ENCODE data around the gene HSD17B2.

HSD17B2 gene

GRCh38 chr16:82074019-82074558 is 39.0 kb downstream of the HSD17B2 start:
- TF ChIP-seq CTCF (IDR thresholded peaks at IDR 0.05; ENCODE audit: low read depth, low read length, poor library complexity, severe bottlenecking) (no peak), EZH2phosphoT487 (IDR thresholded peaks at IDR 0.05; ENCODE audit: borderline replicate concordance, low read length) (no peak)
- Histone ChIP-seq H3K4me3 (ENCODE audit: low read length) (no peak overlapping the region), H3K9me2 (replicated peaks; ENCODE audit: control insufficient read depth, low read length) (no peaks in the 10 kb centered on the region), H4K20me1 (ENCODE audit: control insufficient read depth, insufficient read depth, low read depth, low read length) (no peaks in the 10 kb centered on the region), H3K27ac (ENCODE audit: low read depth, low read length) (no peak overlapping the region), H3K4me1 (ENCODE audit: control insufficient read depth, low read length) (no peaks in the 10 kb centered on the region), H3K79me2 (ENCODE audit: control insufficient read depth, low read length) (no peaks in the 10 kb centered on the region), H3K4me2 (ENCODE audit: low read length) (no peak overlapping the region), H3K27me3 (ENCODE audit: control insufficient read depth, low read length) (peaks cover 10% of the 10 kb centered on the region), H3F3A (ENCODE audit: control insufficient read depth, insufficient read depth) (no peaks in the 10 kb centered on the region), H3K9me3 (ENCODE audit: control insufficient read depth, insufficient read depth, low read length) (no peaks in the 10 kb centered on the region), H3K36me3 (ENCODE audit: control insufficient read depth, low read length) (no peaks in the 10 kb centered on the region)

- H3K4me2 ChIP-seq (ENCODE audit: low read length) = no peak overlapping the region
- peaks cover 17% of the 10 kb centered on the region for H3K27me3 ChIP-seq (ENCODE audit: control insufficient read depth, low read length)
- H3F3A ChIP-seq (ENCODE audit: control insufficient read depth, insufficient read depth) = no peaks in the 10 kb centered on the region
- H3K9me3 ChIP-seq (ENCODE audit: control insufficient read depth, insufficient read depth, low read length) = no peaks in the 10 kb centered on the region
- TF ChIP-seq CTCF (IDR thresholded peaks at IDR 0.05; ENCODE audit: low read depth, low read length, poor library complexity, severe bottlenecking) (no peak), EZH2phosphoT487 (IDR thresholded peaks at IDR 0.05; ENCODE audit: borderline replicate concordance, low read length) (no peak)
- no peak overlapping the region for H3K4me3 ChIP-seq (ENCODE audit: low read length)
- no peaks in the 10 kb centered on the region for H3K4me1 ChIP-seq (ENCODE audit: control insufficient read depth, low read length)
- no peaks in the 10 kb centered on the region for H3K79me2 ChIP-seq (ENCODE audit: control insufficient read depth, low read length)
- no peaks in the 10 kb centered on the region for H3K9me2 ChIP-seq (replicated peaks; ENCODE audit: control insufficient read depth, low read length)
- H3K36me3 ChIP-seq (ENCODE audit: control insufficient read depth, low read length) = no peaks in the 10 kb centered on the region
- no peaks in the 10 kb centered on the region for H4K20me1 ChIP-seq (ENCODE audit: control insufficient read depth, insufficient read depth, low read depth, low read length)
- H3K27ac ChIP-seq (ENCODE audit: low read depth, low read length) = no peak overlapping the region
These were observed 43.1 kb downstream of the HSD17B2 start for GRCh38 chr16:82078125-82078524.

DNA sequence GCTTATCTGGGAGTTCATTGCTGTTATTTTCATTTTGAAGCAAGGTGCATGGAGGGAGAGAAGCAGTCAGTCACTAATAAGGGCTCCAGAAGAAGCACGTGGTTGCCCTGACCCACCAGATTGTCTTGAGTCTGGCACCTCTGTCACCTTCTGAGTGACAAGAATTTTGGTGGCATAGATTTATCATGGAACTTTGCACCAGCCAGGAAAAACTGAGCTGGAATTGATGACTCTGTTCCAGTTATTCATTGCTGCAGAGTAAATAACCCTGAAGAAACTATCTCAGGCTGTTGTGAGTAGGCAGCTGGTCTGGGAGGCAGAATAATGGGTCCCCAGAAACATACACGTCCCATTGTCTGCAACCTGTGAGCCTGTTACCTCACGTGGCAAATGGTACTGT is 44.8 kb downstream of the HSD17B2 start:
- Histone ChIP-seq H3K27me3 (ENCODE audit: control insufficient read depth, low read length) (peaks cover 18% of the 10 kb centered on the region), H3K36me3 (ENCODE audit: control insufficient read depth, low read length) (no peaks in the 10 kb centered on the region), H3K9me3 (ENCODE audit: control insufficient read depth, insufficient read depth, low read length) (no peaks in the 10 kb centered on the region), H3K4me1 (ENCODE audit: control insufficient read depth, low read length) (no peaks in the 10 kb centered on the region), H3K79me2 (ENCODE audit: control insufficient read depth, low read length) (no peaks in the 10 kb centered on the region), H3K4me2 (ENCODE audit: low read length) (no peak overlapping the region), H4K20me1 (ENCODE audit: control insufficient read depth, insufficient read depth, low read depth, low read length) (no peaks in the 10 kb centered on the region), H3K27ac (ENCODE audit: low read depth, low read length) (no peak overlapping the region), H3F3A (ENCODE audit: control insufficient read depth, insufficient read depth) (no peaks in the 10 kb centered on the region), H3K9me2 (replicated peaks; ENCODE audit: control insufficient read depth, low read length) (no peaks in the 10 kb centered on the region), H3K4me3 (ENCODE audit: low read length) (no peak overlapping the region)
- TF ChIP-seq CTCF (IDR thresholded peaks at IDR 0.05; ENCODE audit: low read depth, low read length, poor library complexity, severe bottlenecking) (no peak), EZH2phosphoT487 (IDR thresholded peaks at IDR 0.05; ENCODE audit: borderline replicate concordance, low read length) (no peak)
